K562 (cell line): Measurements from ENCODE around the gene KCNJ4. TPM values are rescaled to one million over a fixed set of nuclear protein-coding genes. Genes with fewer than 3 reads are reported as not detected.
A peak's percentile ranks its signal among the peaks of the same experiment; 100 is the strongest.

ENCODE experiments used
- ADNP ChIP-seq: fragments of 200-800 bp; sonication (Bioruptor generic); IDR thresholded peaks from 2 replicates; pipeline ENCODE4 v1.6.1; 2016; ENCODE audit warnings: missing genetic modification characterization, missing compliant biosample characterization
- BCOR ChIP-seq: fragments of 450-650 bp; IDR thresholded peaks from 2 replicates; pipeline ENCODE4 v1.6.1; 2016
- DMBX1 ChIP-seq: fragments of 250-450 bp; sonication (Bioruptor Pico); IDR thresholded peaks from 2 replicates; pipeline ENCODE4 v1.8.0; 2022; ENCODE audit warnings: inconsistent platforms, mild to moderate bottlenecking, moderate library complexity, borderline replicate concordance
- ZNF318 ChIP-seq, 2 experiments: fragments of 450-650 bp; IDR thresholded peaks; 2 replicates each; pipeline ENCODE4 v1.6.1; 2016; ENCODE audit warnings: mild to moderate bottlenecking in 2 of 2, borderline replicate concordance in 1 of 2, low read depth in 1 of 2, moderate library complexity in 1 of 2
- polyA plus RNA-seq, 8 experiments: library from polyadenylated mRNA; depleted of rRNA in 4 of 8; stranded (reverse) in 5 of 8; unstranded in 3 of 8; fragments of >200 nt; fragmentation: Nextera tagmentation in 2 of 8; fragmentation: Illumina TruSeq in 1 of 8; extraction: Ambion mirVana in 2 of 8; extraction: Trizol in 1 of 8; gene quantifications; 2 replicates each; pipeline versions ENCODE4 v1.2.1 to v1.2.3, GENCODE V29; 2011 to 2014; ENCODE audit warnings: inconsistent platforms in 1 of 8, missing spikeins in 1 of 8
- total RNA-seq, 7 experiments: library from RNA; depleted of rRNA in 6 of 7; stranded (reverse); fragments of >200 nt in 6 of 7; fragmentation: Illumina TruSeq in 2 of 7; extraction: Trizol in 2 of 7; gene quantifications; 2 replicates each; pipeline versions ENCODE4 v1.2.1 to v1.2.3, GENCODE V29; 2011 to 2021; ENCODE audit warnings: low replicate concordance in 1 of 7

KCNJ4 gene
- total and polyA plus RNA-seq, 9 of the 15 experiments (the other 6 are each of a cell fraction or from before 2014, with no cell fraction given), result 0.07 to 0.55 (median 0.09) TPM; not detected in 4

GRCh38 chr22:38453066-38453672 is 1.8 kb downstream of the KCNJ4 start (continued):
- TF ChIP-seq ZNF318 (IDR thresholded peaks at IDR 0.05; ENCODE audit: borderline replicate concordance in 1 of 2, low read depth in 1 of 2) (no peak), ADNP (tag) (0 out of 2 replicates have a peak, but pooled peaks have one; percentile 24), BCOR (0 out of 2 replicates have a peak, but pooled peaks have one; percentile 66), DMBX1 (CRISPR knock-in tag) (no peak)
